ENCODE data around the gene FLII.
"Not testable (repeated sequence)": the region's sequence is repeated elsewhere in the genome, so short reads cannot be mapped to it uniquely, and the experiment has no call there.

The FLII gene

GRCh38 chr17:18224387-18225120, 34.0 kb downstream of the FLII start:
- H3K4me3 ChIP-seq (ENCODE audit: low read depth, low read length), result peak overlapping the region; percentile 45
- no peak for DNase-seq (ENCODE audit: low read depth)

GRCh38 chr17:18224053-18224386, 34.5 kb downstream of the FLII start:
- TF ChIP-seq, protein P1, sequence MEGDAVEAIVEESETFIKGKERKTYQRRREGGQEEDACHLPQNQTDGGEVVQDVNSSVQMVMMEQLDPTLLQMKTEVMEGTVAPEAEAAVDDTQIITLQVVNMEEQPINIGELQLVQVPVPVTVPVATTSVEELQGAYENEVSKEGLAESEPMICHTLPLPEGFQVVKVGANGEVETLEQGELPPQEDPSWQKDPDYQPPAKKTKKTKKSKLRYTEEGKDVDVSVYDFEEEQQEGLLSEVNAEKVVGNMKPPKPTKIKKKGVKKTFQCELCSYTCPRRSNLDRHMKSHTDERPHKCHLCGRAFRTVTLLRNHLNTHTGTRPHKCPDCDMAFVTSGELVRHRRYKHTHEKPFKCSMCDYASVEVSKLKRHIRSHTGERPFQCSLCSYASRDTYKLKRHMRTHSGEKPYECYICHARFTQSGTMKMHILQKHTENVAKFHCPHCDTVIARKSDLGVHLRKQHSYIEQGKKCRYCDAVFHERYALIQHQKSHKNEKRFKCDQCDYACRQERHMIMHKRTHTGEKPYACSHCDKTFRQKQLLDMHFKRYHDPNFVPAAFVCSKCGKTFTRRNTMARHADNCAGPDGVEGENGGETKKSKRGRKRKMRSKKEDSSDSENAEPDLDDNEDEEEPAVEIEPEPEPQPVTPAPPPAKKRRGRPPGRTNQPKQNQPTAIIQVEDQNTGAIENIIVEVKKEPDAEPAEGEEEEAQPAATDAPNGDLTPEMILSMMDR (IDR thresholded peaks at IDR 0.05; ENCODE audit: low read depth, low read length, missing control alignments), result no peak
- DNase-seq (ENCODE audit: low read depth), result no peak
- H3K4me3 ChIP-seq (ENCODE audit: low read depth, low read length), result no peak overlapping the region

More at GRCh38 chr17:18224387-18225120, 34.0 kb downstream of the FLII start:
- TF ChIP-seq, protein P1 (IDR thresholded peaks at IDR 0.05; ENCODE audit: low read depth, low read length, missing control alignments), result no peak

DNA sequence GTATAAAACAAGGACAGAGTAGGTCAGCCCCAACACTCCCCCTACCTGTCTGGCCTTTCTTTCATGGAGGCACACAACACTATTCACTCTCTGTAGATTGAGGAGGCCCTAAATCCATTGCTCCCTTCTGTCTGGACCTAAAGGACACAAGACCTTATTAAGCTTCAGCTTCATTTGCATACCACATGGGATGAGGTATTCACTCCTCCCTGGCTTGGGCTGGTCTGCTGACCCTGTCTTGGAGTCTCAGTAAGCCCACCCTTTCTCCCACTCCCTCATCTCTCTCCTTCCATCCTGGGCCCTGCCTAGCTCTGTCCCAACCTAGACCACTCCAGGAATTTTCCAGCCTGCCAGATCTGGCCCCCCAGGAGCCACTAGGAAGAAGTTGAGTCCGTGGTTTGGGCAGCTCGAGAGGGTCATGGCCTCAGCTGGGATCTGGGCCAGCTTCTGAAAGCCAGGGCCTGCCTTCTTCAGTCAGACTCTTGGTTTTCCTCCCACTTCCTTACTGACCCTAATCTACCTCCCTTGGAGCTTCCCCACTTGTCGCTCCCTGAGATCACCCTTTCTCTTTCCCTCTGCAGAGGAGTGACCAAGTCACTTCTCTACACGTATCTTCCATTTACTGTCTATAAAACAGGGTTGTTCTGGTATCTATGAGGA, 39.7 kb downstream of the FLII start:
- TF ChIP-seq, protein P1 (IDR thresholded peaks at IDR 0.05; ENCODE audit: low read depth, low read length, missing control alignments), result no peak

DNA sequence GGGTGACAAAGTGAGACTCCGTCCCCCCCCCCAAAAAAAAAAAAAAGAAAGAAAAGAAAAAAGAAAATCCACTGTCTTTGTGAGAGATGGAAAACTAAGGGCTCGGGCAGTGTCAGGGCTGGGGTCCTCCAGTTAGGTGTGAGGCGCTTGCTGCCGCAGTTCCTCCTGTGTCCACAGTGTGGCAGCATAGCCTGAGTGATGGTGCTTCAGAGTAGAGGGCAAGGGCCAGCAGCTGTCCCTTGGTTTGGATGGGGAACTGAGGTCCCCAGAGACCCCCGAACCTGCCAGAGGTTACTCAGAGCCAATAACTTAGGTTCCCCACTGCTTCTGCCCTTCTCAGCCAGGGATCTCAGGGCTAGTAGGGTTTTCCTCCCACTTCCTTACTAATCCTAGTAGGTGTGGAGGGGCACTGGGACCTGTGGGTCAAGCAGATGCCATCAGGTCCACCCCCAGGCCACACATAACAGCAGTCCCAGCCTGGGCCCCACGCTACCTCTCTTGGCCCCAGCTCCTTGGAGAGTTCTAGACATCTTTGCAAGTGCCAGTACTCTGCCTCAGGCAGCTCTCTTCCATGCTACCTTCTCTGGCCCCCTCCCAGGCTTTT, 41.0 kb downstream of the FLII start:
- H3K4me3 ChIP-seq (ENCODE audit: low read depth, low read length), result no peak overlapping the region
- DNase-seq (ENCODE audit: low read depth), result peak; percentile 26
- TF ChIP-seq, protein P1 (IDR thresholded peaks at IDR 0.05; ENCODE audit: low read depth, low read length, missing control alignments), result peak; percentile 99

More for the DNA sequence above, 39.7 kb downstream of the FLII start:
- no peak overlapping the region for H3K4me3 ChIP-seq (ENCODE audit: low read depth, low read length)
- no peak for DNase-seq (ENCODE audit: low read depth)

DNA sequence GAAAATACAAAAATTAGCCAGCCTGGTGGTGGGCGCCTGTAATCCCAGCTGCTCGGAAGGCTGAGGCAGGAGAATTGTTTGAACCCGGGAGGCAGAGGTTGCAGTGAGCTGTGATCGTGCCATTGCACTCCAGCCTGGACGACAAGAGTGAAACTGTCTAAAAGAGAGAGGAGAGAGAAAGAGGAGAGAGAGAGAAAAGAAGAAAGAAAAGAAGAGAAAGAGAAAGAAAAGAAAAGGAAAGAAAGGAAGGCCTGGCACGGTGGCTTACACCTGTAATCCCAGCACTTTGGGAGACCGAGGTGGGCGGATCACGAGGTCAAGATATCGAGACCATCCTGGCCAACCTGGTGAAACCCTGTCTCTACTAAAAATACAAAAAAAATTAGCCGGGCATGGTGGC, 41.6 kb downstream of the FLII start:
- DNase-seq (ENCODE audit: low read depth); H3K4me3 ChIP-seq (ENCODE audit: low read depth, low read length): not testable (repeated sequence)

DNA sequence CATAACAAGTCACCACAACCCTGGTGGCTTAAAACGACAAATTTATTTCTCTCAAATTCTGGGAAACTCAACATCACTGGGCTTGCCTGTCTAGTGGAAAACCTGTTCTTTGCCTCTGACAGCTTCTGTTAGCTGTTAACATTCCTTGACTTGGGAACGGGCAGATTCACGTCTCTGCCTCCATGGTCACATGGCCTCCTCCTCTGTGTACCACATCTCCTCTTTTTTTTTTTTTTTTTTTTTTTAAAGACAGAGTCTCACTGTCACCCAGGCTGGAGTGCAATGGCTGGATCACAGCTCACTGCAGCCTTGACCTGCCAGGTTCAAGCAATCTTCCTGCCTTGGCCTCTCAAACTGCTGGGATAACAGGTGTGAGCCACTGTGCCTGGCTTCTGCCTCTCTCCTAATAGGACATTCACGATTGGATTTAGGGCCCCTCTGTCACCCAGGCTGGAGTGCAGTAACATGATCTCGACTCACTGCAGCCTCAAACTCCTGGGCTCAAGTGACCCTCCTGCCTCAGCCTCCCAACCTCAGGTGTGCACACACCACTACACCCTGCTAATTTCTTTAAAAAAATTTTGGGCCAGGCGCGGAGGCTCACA, 44.8 kb downstream of the FLII start:
- DNase-seq (ENCODE audit: low read depth), result no peak
- TF ChIP-seq, protein P1 (IDR thresholded peaks at IDR 0.05; ENCODE audit: low read depth, low read length, missing control alignments), result no peak
- H3K4me3 ChIP-seq (ENCODE audit: low read depth, low read length), result no peak overlapping the region

DNA sequence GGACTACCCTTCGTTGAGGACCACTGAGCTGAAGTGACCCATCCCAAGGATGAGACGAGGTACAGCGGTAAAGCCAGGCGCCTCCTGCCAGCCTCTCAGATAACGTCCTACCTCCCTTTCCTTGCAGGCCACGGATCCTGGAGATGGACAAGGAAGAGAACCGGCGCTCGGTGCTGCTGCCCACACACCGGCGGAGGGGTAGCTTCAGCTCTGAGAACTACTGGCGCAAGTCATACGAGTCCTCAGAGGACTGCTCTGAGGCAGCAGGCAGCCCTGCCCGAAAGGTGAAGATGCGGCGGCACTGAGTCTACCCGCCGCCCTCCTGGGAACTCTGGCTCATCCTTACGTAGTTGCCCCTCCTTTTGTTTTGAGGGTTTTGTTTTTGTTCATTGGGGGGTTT, 50.4 kb downstream of the FLII start:
- no peak overlapping the region for H3K4me3 ChIP-seq (ENCODE audit: low read depth, low read length)
- TF ChIP-seq, protein P1 (IDR thresholded peaks at IDR 0.05; ENCODE audit: low read depth, low read length, missing control alignments), result no peak
- DNase-seq (ENCODE audit: low read depth), result no peak

All from GM12864 (cell line).